H1 (cell line): ENCODE data around the gene FGF3. TPM values are rescaled to one million over a fixed set of nuclear protein-coding genes. Genes with fewer than 3 reads are reported as not detected.

Experiments used
- CTCF ChIA-PET: fragments of 300-600 bp; sonication (Branson Sonifier 250); formaldehyde crosslinking; loops from one replicate; lab custom pipeline; 2021; ENCODE audit not compliant: partially characterized antibody; lab: Charles Lee
- POLR2A ChIA-PET: fragments of 300-600 bp; sonication (Branson Sonifier 250); formaldehyde crosslinking; loops from one replicate; lab custom pipeline; 2021; ENCODE audit warnings: inconsistent platforms; ENCODE audit not compliant: partially characterized antibody; lab: Charles Lee
- DNase-seq, 2 experiments: peaks; one replicate each; pipeline versions ENCODE4 v3.0.0 to v3.0.0-alpha.2; 2010 to 2022; ENCODE audit warnings: low spot score in 2 of 2, low read depth in 1 of 2, mixed read lengths in 1 of 2
- FAIRE-seq: peaks from 2 replicates; lab custom pipeline; 2011; peaks lifted over from hg19 to GRCh38; lab: Jason Lieb, UNC
- H2AFZ ChIP-seq: 2 replicates; pipeline ENCODE4 v1.8.1; 2012; ENCODE audit warnings: low read length, inconsistent platforms
- H2AK5ac ChIP-seq: 2 replicates; pipeline ENCODE4 v1.6.1; 2013; ENCODE audit warnings: low read depth, low read length
- H2BK120ac ChIP-seq: replicated peaks from 2 replicates; pipeline ENCODE3; 2013; ENCODE audit warnings: low read depth, low read length, inconsistent platforms
- H2BK12ac ChIP-seq: 2 replicates; pipeline ENCODE4 v1.6.1; 2013; ENCODE audit warnings: low read depth, low read length
- H2BK15ac ChIP-seq: 2 replicates; pipeline ENCODE4 v1.6.1; 2013; ENCODE audit warnings: low read length
- H2BK20ac ChIP-seq: 2 replicates; pipeline ENCODE4 v1.6.1; 2013; ENCODE audit warnings: low read length
- H2BK5ac ChIP-seq: 2 replicates; pipeline ENCODE4 v1.6.1; 2013; ENCODE audit warnings: low read depth, low read length
- H3K14ac ChIP-seq: 2 replicates; pipeline ENCODE4 v1.6.1; 2013; ENCODE audit warnings: inconsistent platforms; ENCODE audit not compliant: insufficient read length
- H3K18ac ChIP-seq: 2 replicates; pipeline ENCODE4 v1.6.1; 2013; ENCODE audit warnings: low read length; ENCODE audit errors: extremely low read depth
- H3K23ac ChIP-seq: 2 replicates; pipeline ENCODE4 v1.6.1; 2013; ENCODE audit warnings: inconsistent platforms; ENCODE audit not compliant: insufficient read length
- H3K23me2 ChIP-seq: 2 replicates; pipeline ENCODE4 v1.6.1; 2013; ENCODE audit warnings: low read depth, low read length
- H3K27ac ChIP-seq: 2 replicates; pipeline ENCODE4 v1.6.1; 2011; ENCODE audit warnings: low read depth, low read length, inconsistent platforms
- H3K27me3 ChIP-seq, 4 experiments: replicated peaks in 1 of 4; 1 replicate in 1 of 4; 2 replicates in 3 of 4; pipeline versions ENCODE4 v1.6.1 to v1.8.1; 2011 to 2013; ENCODE audit warnings: low read length in 3 of 4, mild to moderate bottlenecking in 3 of 4, inconsistent platforms in 2 of 4, mixed read lengths in 2 of 4, moderate library complexity in 1 of 4; ENCODE audit not compliant: control insufficient read depth in 3 of 4, insufficient read depth in 3 of 4; ENCODE audit errors: extremely low read depth in 1 of 4
- H3K36me3 ChIP-seq, 4 experiments: 2 replicates each; pipeline versions ENCODE4 v1.6.1 to v1.8.1; 2011 to 2013; ENCODE audit warnings: mild to moderate bottlenecking in 4 of 4, low read length in 3 of 4, moderate library complexity in 2 of 4, control low read depth in 1 of 4, inconsistent platforms in 1 of 4; ENCODE audit not compliant: insufficient read depth in 4 of 4, control insufficient read depth in 2 of 4
- H3K4ac ChIP-seq: replicated peaks from 2 replicates; pipeline ENCODE3; 2013; ENCODE audit warnings: low read length, low read depth, mixed read lengths, inconsistent platforms; ENCODE audit not compliant: insufficient read length
- H3K4me1 ChIP-seq, 4 experiments: replicated peaks in 1 of 4; 1 replicate in 1 of 4; 2 replicates in 3 of 4; pipeline versions ENCODE4 v1.6.1 to v1.8.1; 2011 to 2013; ENCODE audit warnings: low read length in 3 of 4, inconsistent platforms in 2 of 4, mixed read lengths in 1 of 4; ENCODE audit not compliant: insufficient read depth in 4 of 4, control insufficient read depth in 3 of 4
- H3K4me2 ChIP-seq, 2 experiments: 2 replicates each; pipeline versions ENCODE4 v1.6.1 to v1.8.1; 2011 to 2013; ENCODE audit warnings: low read depth in 2 of 2, low read length in 2 of 2, control low read depth in 1 of 2, inconsistent platforms in 1 of 2, mild to moderate bottlenecking in 1 of 2; ENCODE audit not compliant: insufficient read depth in 1 of 2
- H3K4me3 ChIP-seq, 4 experiments: fragments of 200-600, 300-600 bp in 1 of 4; sonication (generic), shearing (Covaris generic), sonication (Bioruptor Twin) in 1 of 4; 2 replicates each; pipeline versions ENCODE4 v1.5.1 to v1.8.1; 2011 to 2016; ENCODE audit warnings: low read length in 4 of 4, low read depth in 3 of 4, control low read depth in 2 of 4, inconsistent platforms in 2 of 4, mild to moderate bottlenecking in 2 of 4, mixed read lengths in 1 of 4, moderate library complexity in 1 of 4; ENCODE audit not compliant: insufficient read depth in 2 of 4; ENCODE audit errors: extremely low read depth in 1 of 4
- H3K56ac ChIP-seq: replicated peaks from 2 replicates; pipeline ENCODE3; 2013; ENCODE audit warnings: low read depth, mild to moderate bottlenecking, mixed read lengths, low read length, inconsistent platforms; ENCODE audit not compliant: insufficient read length
- H3K79me1 ChIP-seq: 2 replicates; pipeline ENCODE4 v1.6.1; 2013; ENCODE audit warnings: low read depth, low read length, control low read depth
- H3K79me2 ChIP-seq, 2 experiments: 2 replicates each; pipeline versions ENCODE4 v1.6.1 to v1.8.1; 2012 to 2013; ENCODE audit warnings: low read length in 2 of 2, mild to moderate bottlenecking in 2 of 2, inconsistent platforms in 1 of 2; ENCODE audit not compliant: insufficient read depth in 2 of 2, control insufficient read depth in 1 of 2
- H3K9ac ChIP-seq, 4 experiments: replicated peaks in 1 of 4; 1 replicate in 1 of 4; 2 replicates in 3 of 4; pipeline versions ENCODE4 v1.6.1 to v1.8.1; 2011 to 2013; ENCODE audit warnings: low read depth in 3 of 4, low read length in 3 of 4, control low read depth in 2 of 4, mild to moderate bottlenecking in 2 of 4, moderate library complexity in 2 of 4, inconsistent platforms in 1 of 4; ENCODE audit errors: extremely low read depth in 1 of 4
- H3K9me3 ChIP-seq, 2 experiments: 2 replicates each; pipeline versions ENCODE4 v1.6.1 to v1.8.1; 2012 to 2013; ENCODE audit warnings: mild to moderate bottlenecking in 2 of 2, moderate library complexity in 2 of 2, control low read depth in 1 of 2, inconsistent platforms in 1 of 2, low read depth in 1 of 2, low read length in 1 of 2, mixed read lengths in 1 of 2; ENCODE audit not compliant: insufficient read depth in 2 of 2
- H4K20me1 ChIP-seq, 2 experiments: replicated peaks in 1 of 2; 2 replicates each; pipeline versions ENCODE3 to v1.8.1; 2011 to 2013; ENCODE audit warnings: inconsistent platforms in 2 of 2, low read length in 2 of 2, mild to moderate bottlenecking in 1 of 2; ENCODE audit not compliant: insufficient read depth in 2 of 2, control insufficient read depth in 1 of 2
- H4K5ac ChIP-seq: 2 replicates; pipeline ENCODE4 v1.6.1; 2013; ENCODE audit warnings: low read length, low read depth, mixed read lengths, inconsistent platforms; ENCODE audit not compliant: insufficient read length
- H4K8ac ChIP-seq: 2 replicates; pipeline ENCODE4 v1.8.0; 2013; ENCODE audit warnings: mild to moderate bottlenecking, moderate library complexity, low read length, inconsistent platforms; ENCODE audit not compliant: insufficient read depth; ENCODE audit errors: extremely low read depth
- H4K91ac ChIP-seq: replicated peaks from 2 replicates; pipeline ENCODE3; 2013; ENCODE audit warnings: low read length, mixed read lengths, inconsistent platforms; ENCODE audit not compliant: insufficient read length
- BACH1 ChIP-seq: IDR thresholded peaks from 2 replicates; pipeline ENCODE4 v1.6.1; 2012; ENCODE audit warnings: low read length, improper control_type of control experiment
- CREB1 ChIP-seq: IDR thresholded peaks from 2 replicates; pipeline ENCODE4 v1.6.1; 2012; ENCODE audit warnings: inconsistent platforms
- CTBP2 ChIP-seq: IDR thresholded peaks from 2 replicates; pipeline ENCODE4 v1.7.0; 2011; ENCODE audit warnings: borderline replicate concordance, mild to moderate bottlenecking, moderate library complexity, mixed read lengths, low read length; ENCODE audit not compliant: insufficient read depth, insufficient read length
- EGR1 ChIP-seq: IDR thresholded peaks from 2 replicates; pipeline ENCODE4 v1.6.1; 2011; ENCODE audit warnings: low read depth, low read length, borderline replicate concordance
- HDAC2 ChIP-seq, 2 experiments: fragments of 300-600 bp in 1 of 2; sonication (generic) in 1 of 2; IDR thresholded peaks; 2 replicates each; pipeline ENCODE4 v1.6.1; 2011 to 2012; ENCODE audit warnings: low read depth in 2 of 2, low read length in 2 of 2, mild to moderate bottlenecking in 2 of 2, moderate library complexity in 2 of 2, borderline replicate concordance in 1 of 2, inconsistent platforms in 1 of 2
- POLR2A ChIP-seq, 2 experiments: IDR thresholded peaks; 1 replicate in 1 of 2; 2 replicates in 1 of 2; pipeline ENCODE4 v1.6.1; 2011; ENCODE audit warnings: low read depth in 2 of 2, low read length in 2 of 2, mild to moderate bottlenecking in 2 of 2; ENCODE audit errors: control extremely low read depth in 1 of 2
- RAD21 ChIP-seq, 2 experiments: IDR thresholded peaks in 1 of 2; conservative IDR thresholded peaks in 1 of 2; 2 replicates each; pipeline ENCODE4 v1.6.1; 2011; ENCODE audit warnings: low read depth in 2 of 2, low read length in 2 of 2, improper control_type of control experiment in 1 of 2, inconsistent platforms in 1 of 2, mild to moderate bottlenecking in 1 of 2, moderate library complexity in 1 of 2
- SIRT6 ChIP-seq: IDR thresholded peaks from one replicate; pipeline ENCODE4 v1.7.1; 2012; ENCODE audit warnings: low read length, inconsistent platforms
- SP4 ChIP-seq: IDR thresholded peaks from 2 replicates; pipeline ENCODE4 v1.6.1; 2012; ENCODE audit warnings: low read length, inconsistent platforms
- TAF7 ChIP-seq: optimal IDR thresholded peaks from 2 replicates; pipeline ENCODE3; 2011; ENCODE audit warnings: low read depth, mild to moderate bottlenecking, inconsistent platforms, low read length, moderate library complexity, borderline replicate concordance
- TEAD4 ChIP-seq: IDR thresholded peaks from 2 replicates; pipeline ENCODE4 v1.6.1; 2012; ENCODE audit warnings: low read depth, low read length, inconsistent platforms, mixed read lengths
- USF2 ChIP-seq: IDR thresholded peaks from 2 replicates; pipeline ENCODE4 v1.6.1; 2011; ENCODE audit warnings: low read length, improper control_type of control experiment
- WGBS, 2 experiments: shearing (Covaris generic) in 1 of 2; methylation state at CpG; one replicate each; pipeline versions ENCODE4 v1.1.6 to v1.1.7; 2013 to 2015; ENCODE audit warnings: low lambda C conversion rate in 2 of 2, mixed read lengths in 2 of 2, inconsistent platforms in 1 of 2, low coverage in 1 of 2, missing lambda C conversion rate in 1 of 2; ENCODE audit not compliant: insufficient replicate concordance in 2 of 2, insufficient coverage in 1 of 2, insufficient read length in 1 of 2; ENCODE audit errors: extremely low coverage in 1 of 2, missing lambda C conversion rate in 1 of 2; 5-methylcytosine and 5-hydroxymethylcytosine counted together
- polyA plus RNA-seq, 7 experiments: library from polyadenylated mRNA; depleted of rRNA in 3 of 7; stranded (reverse) in 5 of 7; unstranded in 2 of 7; fragments of >200 nt in 5 of 7; fragments of 200-250 nt in 2 of 7; gene quantifications; 1 replicate in 5 of 7; 2 replicates in 1 of 7; 4 replicates in 1 of 7; pipeline versions ENCODE4 v1.2.1 to v1.2.3, GENCODE V29; 2011 to 2013; ENCODE audit warnings: missing spikeins in 2 of 7, mixed read lengths in 2 of 7
- total RNA-seq: library from RNA; stranded (reverse); fragmentation: NEBNext Ultra II Directional; extraction: Animal tissue kit (Norgen Biotek cat#: 25700); gene quantifications from 2 replicates; pipeline ENCODE4 v1.2.1, GENCODE V29; 2021

The FGF3 gene
- total and polyA plus RNA-seq, 2 of the 8 experiments (the other 6 are each of a cell fraction or from before 2014, with no cell fraction given): not detected

- no peak overlapping the region for H4K5ac ChIP-seq
- no peaks in the 10 kb centered on the region for H3K9me3 ChIP-seq
- peaks cover 0 to 16% (median 8%) of the 10 kb centered on the region in 4 experiments; a peak in 6 of 7 replicates for H3K4me1 ChIP-seq
- no peak overlapping the region for H2BK120ac ChIP-seq
- ChIA-PET POLR2A (no interaction called here), CTCF (interaction anchor here (1.5 to 2.3 kb wide), 2 partner anchors 13 to 69 kb away, joined by 4 to 6 read pairs; no protein-coding TSS in a partner anchor)
- TF ChIP-seq TEAD4: no peak
- no peak for TF ChIP-seq TAF7
- TF ChIP-seq BACH1: no peak
- TF ChIP-seq POLR2A (IDR thresholded peaks at IDR 0.05; ENCODE audit: control extremely low read depth in 1 of 2, low read depth in 2 of 2, low read length in 2 of 2): no peak
- TF ChIP-seq CTBP2: no peak
- no peak for TF ChIP-seq SIRT6
- TF ChIP-seq RAD21 (IDR thresholded peaks at IDR 0.05 in 1 of 2, conservative IDR thresholded peaks at IDR 0.05 in 1 of 2; ENCODE audit: low read depth in 2 of 2, low read length in 2 of 2): no peak
- no peak for TF ChIP-seq SP4
- no peak for TF ChIP-seq HDAC2 (IDR thresholded peaks at IDR 0.05; ENCODE audit: borderline replicate concordance in 1 of 2, low read depth in 2 of 2, low read length in 2 of 2)
- no peak for TF ChIP-seq CREB1
- no peak for TF ChIP-seq EGR1
- no peak for TF ChIP-seq USF2
- peak overlapping the region; percentile 75; the same call in 1 of the 2 replicates for H2AK5ac ChIP-seq
- H3K9ac ChIP-seq: no peak overlapping the region
- DNase-seq (no peak), FAIRE-seq (no peak)
- H3K14ac ChIP-seq: no peak overlapping the region
- WGBS, 2 experiments: 76% methylated on average over 7 of the region's 7 CpGs; no CpG with 5 or more reads in 1 of the 2 experiments
- no peak overlapping the region for H3K56ac ChIP-seq
- H3K27me3 ChIP-seq: peaks cover 41 to 54% (median 51%) of the 10 kb centered on the region in 4 experiments
- no peak overlapping the region for H3K4me3 ChIP-seq
- no peak overlapping the region for H3K4me2 ChIP-seq
- H3K4ac ChIP-seq: no peak overlapping the region
- no peak overlapping the region for H4K8ac ChIP-seq
- H4K20me1 ChIP-seq: peaks cover 0 to 4% of the 10 kb centered on the region in 2 experiments
- no peaks in the 10 kb centered on the region for H3K79me2 ChIP-seq
- H2BK15ac ChIP-seq: no peak overlapping the region
- no peak overlapping the region for H2BK20ac ChIP-seq
- H2AFZ ChIP-seq: no peak overlapping the region
- 0 out of 2 replicates have a peak overlapping the region, but pooled peaks have one; percentile 17 for H2BK12ac ChIP-seq
- no peak overlapping the region for H3K27ac ChIP-seq
- peaks cover 25% of the 10 kb centered on the region; the same call in 1 of the 2 replicates for H3K23me2 ChIP-seq
- H3K79me1 ChIP-seq: no peaks in the 10 kb centered on the region; the same call in 1 of the 2 replicates
- H4K91ac ChIP-seq: no peak overlapping the region
- H3K23ac ChIP-seq: no peak overlapping the region
- no peak overlapping the region for H3K18ac ChIP-seq
- peaks cover 0 to 4% (median 0%) of the 10 kb centered on the region in 4 experiments; a peak in 1 of 8 replicates for H3K36me3 ChIP-seq
- H2BK5ac ChIP-seq: no peak overlapping the region
Measured at GRCh38 chr11:69814411-69814810, 4.8 kb downstream of the FGF3 start.
